IMR-90 (cell line): ENCODE data around the gene ATRNL1. TPM values are rescaled to one million over a fixed set of nuclear protein-coding genes. Genes with fewer than 3 reads are reported as not detected.

Experiments used
- ATAC-seq: fragments of 200-7000 bp; cut with Tn5 transposase; 2 replicates; pipeline ENCODE4 v1.9.1; 2020; ENCODE audit warnings: low read depth, mild to moderate bottlenecking, moderate library complexity
- BruUV-seq: library from RNA; stranded (reverse); fragments of 400-500 nt; replicated peaks from 2 replicates; lab custom pipeline; 2021; lab: Mats Ljungman, UMichigan
- CTCF ChIA-PET: fragments of 300-600 bp; formaldehyde crosslinking; extraction: SDS; loops from one replicate; lab custom pipeline; 2021; ENCODE audit warnings: antibody characterized with exemption; lab: Yijun Ruan, JAX
- POLR2A ChIA-PET: fragments of 300-600 bp; sonication (Branson Sonifier 250); formaldehyde crosslinking; loops from one replicate; lab custom pipeline; 2022; ENCODE audit warnings: antibody characterized with exemption; ENCODE audit not compliant: unreplicated experiment; lab: Charles Lee
- DNase-seq: peaks from one replicate; pipeline ENCODE4 v3.0.0; 2013
- H2AFZ ChIP-seq: replicated peaks from 2 replicates; pipeline ENCODE3; 2013; ENCODE audit warnings: low read length, mild to moderate bottlenecking; ENCODE audit not compliant: poor library complexity
- H2AK5ac ChIP-seq: 2 replicates; pipeline ENCODE4 v1.6.1; 2013; ENCODE audit warnings: low read depth, low read length, inconsistent platforms
- H2AK9ac ChIP-seq: replicated peaks from 2 replicates; pipeline ENCODE3; 2013; ENCODE audit warnings: mild to moderate bottlenecking, low read depth, low read length, moderate library complexity; ENCODE audit not compliant: poor library complexity
- H2BK120ac ChIP-seq: 2 replicates; pipeline ENCODE4 v1.6.1; 2013; ENCODE audit warnings: low read depth, low read length, inconsistent platforms
- H2BK15ac ChIP-seq: 3 replicates; pipeline ENCODE4 v1.6.1; 2013; ENCODE audit warnings: low read depth, low read length, inconsistent platforms
- H2BK20ac ChIP-seq: 2 replicates; pipeline ENCODE4 v1.6.1; 2013; ENCODE audit warnings: low read depth, mild to moderate bottlenecking, inconsistent platforms, low read length, moderate library complexity
- H2BK5ac ChIP-seq: 2 replicates; pipeline ENCODE4 v1.6.1; 2013; ENCODE audit warnings: mild to moderate bottlenecking, low read depth, low read length, inconsistent platforms; ENCODE audit not compliant: poor library complexity, severe bottlenecking
- H3K14ac ChIP-seq: replicated peaks from 2 replicates; pipeline ENCODE4 v1.6.1; 2013; ENCODE audit warnings: low read depth, low read length, inconsistent platforms
- H3K18ac ChIP-seq: 2 replicates; pipeline ENCODE4 v1.6.1; 2013; ENCODE audit warnings: low read depth, low read length, control low read depth
- H3K23ac ChIP-seq: 2 replicates; pipeline ENCODE4 v1.6.1; 2013; ENCODE audit warnings: low read depth, low read length, inconsistent platforms
- H3K27ac ChIP-seq: 2 replicates; pipeline ENCODE4 v1.5.1; 2013; ENCODE audit warnings: mild to moderate bottlenecking, control low read depth, low read length; ENCODE audit not compliant: insufficient read depth
- H3K27me3 ChIP-seq: 2 replicates; pipeline ENCODE4 v1.6.1; 2013; ENCODE audit warnings: low read length; ENCODE audit not compliant: control insufficient read depth, insufficient read depth
- H3K36me3 ChIP-seq: 2 replicates; pipeline ENCODE4 v1.6.1; 2013; ENCODE audit warnings: low read length, mixed read lengths; ENCODE audit not compliant: control insufficient read depth, insufficient read depth
- H3K4ac ChIP-seq: 2 replicates; pipeline ENCODE4 v1.6.1; 2013; ENCODE audit warnings: low read depth, low read length, inconsistent platforms
- H3K4me1 ChIP-seq: 2 replicates; pipeline ENCODE4 v1.6.1; 2013; ENCODE audit warnings: low read length, mixed read lengths; ENCODE audit not compliant: control insufficient read depth, insufficient read depth
- H3K4me2 ChIP-seq: 2 replicates; pipeline ENCODE4 v1.6.1; 2013; ENCODE audit warnings: low read depth, mild to moderate bottlenecking, control low read depth, low read length, moderate library complexity
- H3K4me3 ChIP-seq: 2 replicates; pipeline ENCODE4 v1.5.1; 2013; ENCODE audit warnings: low read depth, mild to moderate bottlenecking, control low read depth, low read length, moderate library complexity; ENCODE audit not compliant: insufficient read depth
- H3K56ac ChIP-seq: 2 replicates; pipeline ENCODE4 v1.6.1; 2013; ENCODE audit warnings: low read length, inconsistent platforms; ENCODE audit not compliant: insufficient read depth; ENCODE audit errors: extremely low read depth
- H3K79me1 ChIP-seq, 2 experiments: 2 replicates each; pipeline ENCODE4 v1.6.1; 2013; ENCODE audit warnings: low read length in 2 of 2, inconsistent platforms in 1 of 2, low read depth in 1 of 2
- H3K9ac ChIP-seq: 2 replicates; pipeline ENCODE4 v1.6.1; 2013; ENCODE audit warnings: low read depth, low read length, control low read depth
- H3K9me1 ChIP-seq: 2 replicates; pipeline ENCODE4 v1.6.1; 2013; ENCODE audit warnings: low read length, inconsistent platforms; ENCODE audit not compliant: insufficient read depth
- H3K9me3 ChIP-seq: 2 replicates; pipeline ENCODE4 v1.6.1; 2013; ENCODE audit warnings: low read length; ENCODE audit not compliant: control insufficient read depth, insufficient read depth
- H4K20me1 ChIP-seq: 2 replicates; pipeline ENCODE4 v1.6.1; 2013; ENCODE audit warnings: low read length, inconsistent platforms; ENCODE audit not compliant: insufficient read depth
- H4K5ac ChIP-seq: 2 replicates; pipeline ENCODE4 v1.6.1; 2013; ENCODE audit warnings: mild to moderate bottlenecking, low read depth, low read length, control low read depth
- H4K8ac ChIP-seq, 2 experiments: 2 replicates each; pipeline ENCODE4 v1.6.1; 2013; ENCODE audit warnings: low read depth in 2 of 2, low read length in 2 of 2, control low read depth in 1 of 2, inconsistent platforms in 1 of 2
- H4K91ac ChIP-seq: 2 replicates; pipeline ENCODE4 v1.6.1; 2013; ENCODE audit warnings: low read depth, low read length, inconsistent platforms; ENCODE audit not compliant: insufficient read depth
- CEBPB ChIP-seq: IDR thresholded peaks from 2 replicates; pipeline ENCODE4 v1.6.1; 2012; ENCODE audit warnings: low read depth, low read length, improper control_type of control experiment
- CHD1 ChIP-seq: IDR thresholded peaks from 2 replicates; pipeline ENCODE4 v1.6.1; 2012; ENCODE audit warnings: low read depth, low read length, improper control_type of control experiment
- ELK1 ChIP-seq: fragments of 150-350 bp; IDR thresholded peaks from 2 replicates; pipeline ENCODE4 v1.6.1; 2016; ENCODE audit warnings: low read depth, mild to moderate bottlenecking, low read length, moderate library complexity, borderline replicate concordance
- MAFK ChIP-seq: IDR thresholded peaks from 2 replicates; pipeline ENCODE4 v1.6.1; 2012; ENCODE audit warnings: low read depth, low read length, improper control_type of control experiment
- MAZ ChIP-seq: IDR thresholded peaks from 2 replicates; pipeline ENCODE4 v1.6.1; 2012; ENCODE audit warnings: low read depth, mild to moderate bottlenecking, low read length, improper control_type of control experiment, moderate library complexity, borderline replicate concordance
- POLR2A ChIP-seq: IDR thresholded peaks from 2 replicates; pipeline ENCODE4 v1.6.1; 2012; ENCODE audit warnings: mild to moderate bottlenecking, low read depth, low read length
- RAD21 ChIP-seq: IDR thresholded peaks from 2 replicates; pipeline ENCODE4 v1.6.1; 2012; ENCODE audit warnings: low read length, improper control_type of control experiment
- RCOR1 ChIP-seq: IDR thresholded peaks from 2 replicates; pipeline ENCODE4 v1.6.1; 2012; ENCODE audit warnings: mild to moderate bottlenecking, low read length, improper control_type of control experiment; ENCODE audit not compliant: insufficient replicate concordance
- SMC3 ChIP-seq: fragments of 150-350 bp; IDR thresholded peaks from 2 replicates; pipeline ENCODE4 v1.6.1; 2016; ENCODE audit warnings: low read depth, mild to moderate bottlenecking, antibody characterized with exemption, low read length, moderate library complexity
- USF2 ChIP-seq: fragments of 150-350 bp; IDR thresholded peaks from 2 replicates; pipeline ENCODE4 v1.6.1; 2017; ENCODE audit warnings: mild to moderate bottlenecking, antibody characterized with exemption, low read length, low read depth
- WGBS, 2 experiments: methylation state at CpG; one replicate each; pipeline versions ENCODE4 v1.1.5 to v1.1.7; 2013; ENCODE audit warnings: missing lambda C conversion rate in 2 of 2; ENCODE audit not compliant: insufficient read length in 1 of 2; ENCODE audit errors: extremely low coverage in 2 of 2; 5-methylcytosine and 5-hydroxymethylcytosine counted together
- dilution Hi-C: fragments of 300-500 bp; cut with HindIII; formaldehyde crosslinking; loops from one replicate; pipeline ENCODE4 v1.14.3; 2018; ENCODE audit warnings: low sequenced_read_pairs; ENCODE audit not compliant: unreplicated experiment
- in situ Hi-C: fragments of 300-500 bp; cut with MboI; formaldehyde crosslinking; loops from 3 replicates; pipeline ENCODE4 v1.14.3; 2019; ENCODE audit warnings: low sequenced_read_pairs, inconsistent platforms, mixed read lengths
- intact Hi-C: fragments of 100-400 bp; cut with micrococcal nuclease; formaldehyde crosslinking; loops from 2 replicates; pipeline ENCODE4 v1.10.0; 2022
- polyA plus RNA-seq, 3 experiments: library from polyadenylated mRNA; depleted of rRNA; stranded (reverse); fragments of >200 nt; gene quantifications; 2 replicates each; pipeline ENCODE4 v1.2.3, GENCODE V29; 2012; ENCODE audit warnings: low replicate concordance in 1 of 3
- total RNA-seq: library from RNA; depleted of rRNA; stranded (reverse); fragments of >200 nt; gene quantifications from 2 replicates; pipeline ENCODE4 v1.2.3, GENCODE V29; 2012

Gene ATRNL1
- total and polyA plus RNA-seq, 2 of the 4 experiments (the other 2 are of a cell fraction) = 0.18 to 0.19 TPM

GRCh38 chr10:115953968-115954367 lies 860.8 kb downstream of the ATRNL1 start:
- Histone ChIP-seq H4K8ac (peak overlapping the region; percentile 75 to 76), H3K4me2 (no peak overlapping the region), H3K27ac (peak overlapping the region; percentile 13; the same call in 1 of the 2 replicates), H3K9me3 (no peaks in the 10 kb centered on the region), H2AK9ac (no peak overlapping the region), H3K36me3 (no peaks in the 10 kb centered on the region), H2AK5ac (peak overlapping the region; percentile 65; the same call in 1 of the 2 replicates), H2AFZ (no peak overlapping the region), H3K23ac (peak overlapping the region; percentile 30; the same call in 1 of the 2 replicates), H3K56ac (no peak overlapping the region), H3K9ac (no peak overlapping the region), H3K4me1 (peaks cover 17% of the 10 kb centered on the region), H3K79me1 (no peaks in the 10 kb centered on the region), H4K91ac (peak overlapping the region; percentile 81), H3K4me3 (no peak overlapping the region), H3K9me1 (peaks cover 11% of the 10 kb centered on the region), H3K18ac (peak overlapping the region; percentile 30; the same call in 1 of the 2 replicates), H3K4ac (peak overlapping the region; percentile 84), H4K20me1 (no peaks in the 10 kb centered on the region), H2BK15ac (peak overlapping the region; percentile 84; the same call in 2 of the 3 replicates), H3K14ac (0 out of 2 replicates have a peak overlapping the region, but pooled peaks have one; percentile 10), H2BK5ac (no peak overlapping the region), H3K27me3 (no peaks in the 10 kb centered on the region), H2BK20ac (peak overlapping the region; percentile 90), H2BK120ac (peak overlapping the region; percentile 89), H4K5ac (no peak overlapping the region; the same call in 1 of the 2 replicates)
- dilution Hi-C loops (no loop called here), in situ Hi-C loops (no loop called here), intact Hi-C loops (no loop called here)
- DNase-seq (no peak), ATAC-seq (no peak)
- CTCF ChIA-PET = interaction anchor here (1.4 kb wide), 1 partner anchor 333 kb away, joined by 5 read pairs; no protein-coding TSS in a partner anchor
- whole genome bisulfite sequencing, 2 experiments = 100% methylated on average over 1 of the region's 7 CpGs; no CpG with 5 or more reads in 1 of the 2 experiments
- TF ChIP-seq SMC3 (no peak), RCOR1 (no peak), ELK1 (no peak), RAD21 (no peak), CHD1 (no peak), MAFK (no peak), MAZ (no peak), USF2 (no peak), CEBPB (no peak), POLR2A (no peak)
- POLR2A ChIA-PET = no interaction called here
- BruUV-seq = no TSS peak
